Measurements from ENCODE around the gene CFAP91. TPM values are rescaled to one million over a fixed set of nuclear protein-coding genes. Genes with fewer than 3 reads are reported as not detected.

The CFAP91 gene
- total RNA-seq: 1 to 10 TPM in 1 of 5 donors, under 1 TPM in 3, not detected in 1; 0.14 to 1.2 (median 0.40) TPM
- 0.55 TPM for total RNA-seq (2013)
- 0 to 0.59 (median 0.16) reads per million in 29 experiments for total RNA-seq

- H3K36me3 Mint-ChIP-seq: no peaks in the 10 kb centered on the region
- Histone ChIP-seq H3K27ac (ENCODE audit: low read length) (no peak within 1 kb of the TSS), H3K27me3 (replicated peaks in 1 of 2; ENCODE audit: control insufficient read depth in 2 of 2, extremely low read depth in 1 of 2, insufficient read depth in 2 of 2, low read length in 1 of 2) (peaks cover 5 to 7% of the 10 kb centered on the region in 2 experiments), H3K9me3 (no peaks in the 10 kb centered on the region), H3K36me3 (ENCODE audit: control insufficient read depth in 2 of 2, extremely low read depth in 1 of 2, insufficient read depth in 1 of 2, low read length in 1 of 2) (no peaks in the 10 kb centered on the region), H3K4me1 (ENCODE audit: control insufficient read depth in 1 of 2, extremely low read depth in 1 of 2, insufficient read depth in 2 of 2, low read length in 2 of 2) (peaks cover 0 to 19% of the 10 kb centered on the region in 2 experiments), H3K4me3 (ENCODE audit: control insufficient read depth in 1 of 2, extremely low read depth in 1 of 2, low read length in 1 of 2) (peak within 1 kb of the TSS; percentile 57 to 61)
- no peaks in the 10 kb centered on the region for H3K9me3 Mint-ChIP-seq
- WGBS (ENCODE audit: insufficient coverage): 17% methylated on average over 51 of the region's 59 CpGs
- ChIA-PET CTCF (no interaction called here), POLR2A (interaction anchor here in 1 of 2 donors (0.6 kb wide), 1 partner anchor 215 kb away, joined by 4 read pairs; no protein-coding TSS in a partner anchor)
- H3K4me3 Mint-ChIP-seq: peak within 1 kb of the TSS; percentile 76 to 80 (median 76)
- no peak within 1 kb of the TSS for H3K27ac Mint-ChIP-seq
- H3K4me1 Mint-ChIP-seq: peaks cover 24 to 36% (median 30%) of the 10 kb centered on the region in 3 donors
- DNase-seq: peak; percentile 49 to 83 (median 67)
- no peaks in the 10 kb centered on the region for H3K27me3 Mint-ChIP-seq
- peak; percentile 84 to 89 (median 88) for ATAC-seq (replicated peaks in 1 of 4)
Measured at GRCh38 chr3:119702530-119703527, at the start of gene CFAP91. CFAP91 (plus strand) TSS chr3:119703022; CDS start chr3:119703099, 77 bp downstream.

GRCh38 chr3:119653876-119654275 is 48.9 kb upstream of the CFAP91 start:
- ATAC-seq (replicated peaks in 1 of 4): no peak
- H3K36me3 Mint-ChIP-seq: peaks cover 60% of the 10 kb centered on the region
- no peaks in the 10 kb centered on the region for H3K27me3 ChIP-seq (replicated peaks in 1 of 2; ENCODE audit: control insufficient read depth in 2 of 2, extremely low read depth in 1 of 2, insufficient read depth in 2 of 2, low read length in 1 of 2)
- WGBS (ENCODE audit: insufficient coverage): 63% methylated on average over 1 of the region's 2 CpGs
- H3K4me1 Mint-ChIP-seq: no peaks in the 10 kb centered on the region
- H3K27me3 Mint-ChIP-seq: no peaks in the 10 kb centered on the region
- no peak overlapping the region for H3K27ac Mint-ChIP-seq
- no peaks in the 10 kb centered on the region for H3K9me3 ChIP-seq
- DNase-seq: no peak
- CTCF ChIA-PET: interaction anchor here in 1 of 2 donors (0.6 kb wide), 1 partner anchor 486 kb away, joined by 3 read pairs; no protein-coding TSS in a partner anchor
- POLR2A ChIA-PET: no interaction called here
- peaks cover 0 to 7% of the 10 kb centered on the region in 2 donors for H3K36me3 ChIP-seq (ENCODE audit: control insufficient read depth in 2 of 2, extremely low read depth in 1 of 2, insufficient read depth in 1 of 2, low read length in 1 of 2)
- H3K4me3 Mint-ChIP-seq: no peak overlapping the region
- H3K4me1 ChIP-seq (ENCODE audit: control insufficient read depth in 1 of 2, extremely low read depth in 1 of 2, insufficient read depth in 2 of 2, low read length in 2 of 2): no peaks in the 10 kb centered on the region
- no peaks in the 10 kb centered on the region for H3K9me3 Mint-ChIP-seq
- H3K27ac ChIP-seq (ENCODE audit: low read length): no peak overlapping the region
- H3K4me3 ChIP-seq (ENCODE audit: control insufficient read depth in 1 of 2, extremely low read depth in 1 of 2, low read length in 1 of 2): no peak overlapping the region

- CTCF ChIA-PET: interaction anchor here in 1 of 2 donors (0.6 kb wide), 1 partner anchor 215 kb away, joined by 3 read pairs; no protein-coding TSS in a partner anchor
- no peaks in the 10 kb centered on the region for H3K4me1 ChIP-seq (ENCODE audit: control insufficient read depth in 1 of 2, extremely low read depth in 1 of 2, insufficient read depth in 2 of 2, low read length in 2 of 2)
- peaks cover 3 to 10% of the 10 kb centered on the region in 2 donors for H3K36me3 ChIP-seq (ENCODE audit: control insufficient read depth in 2 of 2, extremely low read depth in 1 of 2, insufficient read depth in 1 of 2, low read length in 1 of 2)
- Mint-ChIP-seq H3K27ac (no peak overlapping the region), H3K4me1 (no peaks in the 10 kb centered on the region), H3K4me3 (no peak overlapping the region), H3K27me3 (no peaks in the 10 kb centered on the region), H3K9me3 (no peaks in the 10 kb centered on the region), H3K36me3 (peaks cover 36% of the 10 kb centered on the region)
- H3K4me3 ChIP-seq (ENCODE audit: control insufficient read depth in 1 of 2, extremely low read depth in 1 of 2, low read length in 1 of 2): no peak overlapping the region
- no CpG with 5 or more reads among the region's 4 CpGs for WGBS (ENCODE audit: insufficient coverage)
- H3K27me3 ChIP-seq (replicated peaks in 1 of 2; ENCODE audit: control insufficient read depth in 2 of 2, extremely low read depth in 1 of 2, insufficient read depth in 2 of 2, low read length in 1 of 2): no peaks in the 10 kb centered on the region
- POLR2A ChIA-PET: interaction anchor here in 1 of 2 donors (0.6 kb wide), 1 partner anchor 13 kb away, joined by 8 read pairs; no protein-coding TSS in a partner anchor
- ATAC-seq (replicated peaks in 1 of 4) (no peak), DNase-seq (no peak)
- H3K9me3 ChIP-seq: no peaks in the 10 kb centered on the region
- H3K27ac ChIP-seq (ENCODE audit: low read length): no peak overlapping the region
Measured at GRCh38 chr3:119657887-119658702, 44.7 kb upstream of the CFAP91 start.

- no peak overlapping the region for H3K4me3 ChIP-seq (ENCODE audit: control insufficient read depth in 1 of 2, extremely low read depth in 1 of 2, low read length in 1 of 2)
- Mint-ChIP-seq H3K4me1 (no peaks in the 10 kb centered on the region), H3K9me3 (no peaks in the 10 kb centered on the region), H3K27me3 (no peaks in the 10 kb centered on the region), H3K36me3 (peaks cover 35% of the 10 kb centered on the region), H3K27ac (no peak overlapping the region), H3K4me3 (no peak overlapping the region)
- H3K36me3 ChIP-seq (ENCODE audit: control insufficient read depth in 2 of 2, extremely low read depth in 1 of 2, insufficient read depth in 1 of 2, low read length in 1 of 2): peaks cover 3 to 10% of the 10 kb centered on the region in 2 donors
- no peaks in the 10 kb centered on the region for H3K4me1 ChIP-seq (ENCODE audit: control insufficient read depth in 1 of 2, extremely low read depth in 1 of 2, insufficient read depth in 2 of 2, low read length in 2 of 2)
- H3K27me3 ChIP-seq (replicated peaks in 1 of 2; ENCODE audit: control insufficient read depth in 2 of 2, extremely low read depth in 1 of 2, insufficient read depth in 2 of 2, low read length in 1 of 2): no peaks in the 10 kb centered on the region
- no peak for DNase-seq
- POLR2A ChIA-PET: no interaction called here
- CTCF ChIA-PET: interaction anchor here in 1 of 2 donors (0.6 kb wide), 1 partner anchor 216 kb away, joined by 3 read pairs; no protein-coding TSS in a partner anchor
- ATAC-seq (replicated peaks in 1 of 4): no peak
- no peak overlapping the region for H3K27ac ChIP-seq (ENCODE audit: low read length)
- WGBS (ENCODE audit: insufficient coverage): no CpG with 5 or more reads among the region's 2 CpGs
- no peaks in the 10 kb centered on the region for H3K9me3 ChIP-seq
Measured at GRCh38 chr3:119658994-119659393, 43.8 kb upstream of the CFAP91 start.

GRCh38 chr3:119659606-119660291 is 43.1 kb upstream of the CFAP91 start:
- H3K9me3 ChIP-seq: no peaks in the 10 kb centered on the region
- 63% methylated on average over 5 of the region's 9 CpGs for WGBS (ENCODE audit: insufficient coverage)
- H3K27ac ChIP-seq (ENCODE audit: low read length): no peak overlapping the region
- no peaks in the 10 kb centered on the region for H3K4me1 Mint-ChIP-seq
- H3K4me3 ChIP-seq (ENCODE audit: control insufficient read depth in 1 of 2, extremely low read depth in 1 of 2, low read length in 1 of 2): no peak overlapping the region
- H3K27ac Mint-ChIP-seq: no peak overlapping the region
- H3K36me3 Mint-ChIP-seq: peaks cover 34% of the 10 kb centered on the region
- H3K4me3 Mint-ChIP-seq: no peak overlapping the region
- H3K36me3 ChIP-seq (ENCODE audit: control insufficient read depth in 2 of 2, extremely low read depth in 1 of 2, insufficient read depth in 1 of 2, low read length in 1 of 2): peaks cover 3 to 10% of the 10 kb centered on the region in 2 donors
- CTCF ChIA-PET: interaction anchor here in 1 of 2 donors (1.2 kb wide), 1 partner anchor 9 kb away, joined by 3 read pairs; no protein-coding TSS in a partner anchor
- DNase-seq (no peak), ATAC-seq (replicated peaks in 1 of 4) (no peak)
- H3K27me3 Mint-ChIP-seq: no peaks in the 10 kb centered on the region
- H3K27me3 ChIP-seq (replicated peaks in 1 of 2; ENCODE audit: control insufficient read depth in 2 of 2, extremely low read depth in 1 of 2, insufficient read depth in 2 of 2, low read length in 1 of 2): no peaks in the 10 kb centered on the region
- no peaks in the 10 kb centered on the region for H3K4me1 ChIP-seq (ENCODE audit: control insufficient read depth in 1 of 2, extremely low read depth in 1 of 2, insufficient read depth in 2 of 2, low read length in 2 of 2)
- no peaks in the 10 kb centered on the region for H3K9me3 Mint-ChIP-seq
- POLR2A ChIA-PET: no interaction called here
